Spleen (tissue), 11 donors: ENCODE data around the gene ANKRD13B. TPM values are rescaled to one million over a fixed set of nuclear protein-coding genes. Genes with fewer than 3 reads are reported as not detected.

Source experiments
- DNase-seq: peaks from one replicate; pipeline ENCODE4 v3.0.0-alpha.2; 2020
- H3K27ac ChIP-seq, 8 donors: fragments of 200-600 bp; sonication (generic) in 7 of 8; 1 replicate in 4 of 8; 2 replicates in 4 of 8; pipeline versions ENCODE4 v1.5.0 to v1.8.0; 2016 to 2021; ENCODE audit warnings: inconsistent platforms in 4 of 8, mild to moderate bottlenecking in 4 of 8, moderate library complexity in 1 of 8
- H3K27me3 ChIP-seq, 7 donors: fragments of 200-600 bp; sonication (generic) in 6 of 7; replicated peaks in 1 of 7; 1 replicate in 4 of 7; 2 replicates in 3 of 7; pipeline versions ENCODE4 v1.5.0 to v1.8.0; 2016 to 2021; ENCODE audit warnings: inconsistent platforms in 3 of 7, mild to moderate bottlenecking in 1 of 7
- H3K36me3 ChIP-seq, 6 donors: fragments of 200-600 bp; sonication (generic) in 5 of 6; 1 replicate in 4 of 6; 2 replicates in 2 of 6; pipeline versions ENCODE4 v1.5.0 to v1.8.0; 2016 to 2021; ENCODE audit warnings: inconsistent platforms in 2 of 6
- H3K4me1 ChIP-seq, 6 donors: fragments of 200-600 bp; sonication (generic) in 5 of 6; 1 replicate in 3 of 6; 2 replicates in 3 of 6; pipeline versions ENCODE4 v1.5.0 to v1.8.0; 2016 to 2021; ENCODE audit warnings: inconsistent platforms in 3 of 6
- H3K4me3 ChIP-seq, 8 donors: fragments of 200-600 bp; sonication (generic) in 7 of 8; 1 replicate in 4 of 8; 2 replicates in 4 of 8; pipeline versions ENCODE4 v1.5.0 to v1.8.0; 2016 to 2021; ENCODE audit warnings: inconsistent platforms in 4 of 8, mild to moderate bottlenecking in 4 of 8, moderate library complexity in 2 of 8
- H3K9me3 ChIP-seq, 8 donors: fragments of 200-600 bp; sonication (generic) in 7 of 8; 1 replicate in 4 of 8; 2 replicates in 4 of 8; pipeline versions ENCODE4 v1.5.0 to v1.8.0; 2016 to 2021; ENCODE audit warnings: inconsistent platforms in 4 of 8
- POLR2A ChIP-seq, 3 donors: fragments of 450-650 bp; IDR thresholded peaks; one replicate each; pipeline ENCODE4 v1.5.1; 2017; ENCODE audit warnings: antibody characterized with exemption in 3 of 3, mild to moderate bottlenecking in 1 of 3
- POLR2AphosphoS5 ChIP-seq, 3 donors: sonication (generic); formaldehyde crosslinking; IDR thresholded peaks; one replicate each; pipeline ENCODE4 v1.5.1; 2017; ENCODE audit warnings: antibody characterized with exemption in 3 of 3
- WGBS, 5 donors: extraction: QIAGEN DNeasy Blood & Tissue Kit in 3 of 5; methylation state at CpG; one replicate each; pipeline versions ENCODE4 v1.1.5 to v1.1.7; 2013 to 2018; 5-methylcytosine and 5-hydroxymethylcytosine counted together
- intact Hi-C: fragments of 100-400 bp; cut with DNase I; formaldehyde crosslinking; loops from one replicate; pipeline ENCODE4 v1.15.0; 2023; ENCODE audit warnings: low total_unique reads
- polyA plus RNA-seq, 3 donors: library from polyadenylated mRNA; stranded (reverse); fragments of 200-250 nt; gene quantifications; one replicate each; pipeline ENCODE4 v1.2.1, GENCODE V29; 2013
- total RNA-seq, 7 donors: library from RNA; depleted of rRNA in 3 of 7; stranded (reverse); fragments of >200 nt in 3 of 7; fragmentation: NEBNext Ultra II Directional in 4 of 7; extraction: Animal tissue kit (Norgen Biotek cat#: 25700) in 4 of 7; gene quantifications; one replicate each; pipeline versions ENCODE4 v1.1.0 to v1.2.1, GENCODE V29; 2016 to 2021
- TF ChIP-seq, protein P1 (sequence below), 11 experiments: fragments of 200-600 bp in 7 of 11; fragments of 450-650 bp in 4 of 11; sonication (generic) in 4 of 11; IDR thresholded peaks in 8 of 11; conservative IDR thresholded peaks in 3 of 11; 1 replicate in 7 of 11; 2 replicates in 4 of 11; pipeline versions ENCODE4 v1.4.0 to v1.8.0; 2016 to 2021; ENCODE audit warnings: antibody characterized with exemption in 11 of 11, inconsistent platforms in 4 of 11, mild to moderate bottlenecking in 1 of 11
- donor health status: healthy with polysubstance abuse.
- donor health status: DM: no; HTN: no; CAD: no; lungs with moderate emphysema.
- donor health status: DM: no; HTN: no; CAD: no.
- donor health status: Bipolar disorder and iron deficiency.
- donor health status: healthy.
- donor health status: DM: no; HTN: no; CAD: no.
- donor health status: DM: yes; HTN: yes; CAD: no.

ANKRD13B gene
- total and polyA plus RNA-seq, 10 donors = 0.85 to 5.5 (median 2.5) TPM

DNA sequence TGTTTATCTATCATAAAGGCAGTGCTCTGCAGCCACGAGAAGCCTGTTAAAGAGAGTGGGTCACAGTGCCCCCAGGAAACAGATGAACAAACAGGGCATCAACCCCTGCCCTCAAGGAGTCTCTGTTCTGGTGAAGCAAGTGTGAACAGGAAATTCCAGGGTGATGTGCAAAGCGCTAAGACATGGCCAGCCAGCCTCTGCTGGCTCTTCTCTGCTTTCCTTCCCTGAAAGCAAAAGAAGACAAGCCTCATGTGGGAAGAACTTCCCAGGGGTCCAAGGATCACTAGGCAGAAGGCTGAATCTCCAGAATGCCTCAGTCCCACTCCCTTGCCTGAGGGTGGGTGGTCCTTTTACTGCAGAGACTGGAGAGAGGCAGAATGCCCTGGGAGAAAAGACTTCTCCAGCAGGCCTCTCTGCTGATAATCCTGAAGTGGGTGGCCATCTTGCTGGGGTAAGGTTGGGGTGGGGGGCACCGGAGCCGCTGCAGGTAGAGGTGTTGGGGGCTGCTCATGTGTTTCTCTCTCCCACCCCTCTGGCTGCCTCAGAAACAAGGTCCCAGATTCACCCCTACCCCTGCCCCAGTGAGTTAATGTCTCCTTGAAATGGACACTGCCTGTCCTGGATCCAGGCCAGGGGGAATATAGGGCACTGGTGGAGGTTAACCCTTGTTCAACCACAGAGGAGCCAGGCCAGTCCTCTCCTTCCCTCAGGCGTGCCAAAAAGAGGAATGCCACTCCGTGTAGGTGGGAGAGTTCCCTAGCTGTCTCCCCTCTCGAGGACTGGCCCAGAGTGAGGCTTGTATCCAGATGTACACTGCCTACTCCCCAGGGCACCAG lies 2.4 kb downstream of the ANKRD13B start:
- peaks cover 0 to 36% (median 5%) of the 10 kb centered on the region in 7 donors for H3K27me3 ChIP-seq
- no peak for TF ChIP-seq POLR2A (IDR thresholded peaks at IDR 0.05)
- TF ChIP-seq, protein P1, sequence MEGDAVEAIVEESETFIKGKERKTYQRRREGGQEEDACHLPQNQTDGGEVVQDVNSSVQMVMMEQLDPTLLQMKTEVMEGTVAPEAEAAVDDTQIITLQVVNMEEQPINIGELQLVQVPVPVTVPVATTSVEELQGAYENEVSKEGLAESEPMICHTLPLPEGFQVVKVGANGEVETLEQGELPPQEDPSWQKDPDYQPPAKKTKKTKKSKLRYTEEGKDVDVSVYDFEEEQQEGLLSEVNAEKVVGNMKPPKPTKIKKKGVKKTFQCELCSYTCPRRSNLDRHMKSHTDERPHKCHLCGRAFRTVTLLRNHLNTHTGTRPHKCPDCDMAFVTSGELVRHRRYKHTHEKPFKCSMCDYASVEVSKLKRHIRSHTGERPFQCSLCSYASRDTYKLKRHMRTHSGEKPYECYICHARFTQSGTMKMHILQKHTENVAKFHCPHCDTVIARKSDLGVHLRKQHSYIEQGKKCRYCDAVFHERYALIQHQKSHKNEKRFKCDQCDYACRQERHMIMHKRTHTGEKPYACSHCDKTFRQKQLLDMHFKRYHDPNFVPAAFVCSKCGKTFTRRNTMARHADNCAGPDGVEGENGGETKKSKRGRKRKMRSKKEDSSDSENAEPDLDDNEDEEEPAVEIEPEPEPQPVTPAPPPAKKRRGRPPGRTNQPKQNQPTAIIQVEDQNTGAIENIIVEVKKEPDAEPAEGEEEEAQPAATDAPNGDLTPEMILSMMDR (IDR thresholded peaks at IDR 0.05 in 8 of 11, conservative IDR thresholded peaks at IDR 0.05 in 3 of 11) = no peak
- no peak for TF ChIP-seq POLR2AphosphoS5 (IDR thresholded peaks at IDR 0.05)
- WGBS, 5 donors = 82 to 94% (median 87%) methylated on average over 5 to 7 of the region's 7 CpGs
- peaks cover 29 to 43% (median 37%) of the 10 kb centered on the region in 6 donors for H3K4me1 ChIP-seq
- H3K27ac ChIP-seq = no peak overlapping the region
- H3K4me3 ChIP-seq = no peak overlapping the region
- intact Hi-C loops = no loop called here
- no peaks in the 10 kb centered on the region for H3K9me3 ChIP-seq
- no peaks in the 10 kb centered on the region for H3K36me3 ChIP-seq
- DNase-seq = no peak

DNA sequence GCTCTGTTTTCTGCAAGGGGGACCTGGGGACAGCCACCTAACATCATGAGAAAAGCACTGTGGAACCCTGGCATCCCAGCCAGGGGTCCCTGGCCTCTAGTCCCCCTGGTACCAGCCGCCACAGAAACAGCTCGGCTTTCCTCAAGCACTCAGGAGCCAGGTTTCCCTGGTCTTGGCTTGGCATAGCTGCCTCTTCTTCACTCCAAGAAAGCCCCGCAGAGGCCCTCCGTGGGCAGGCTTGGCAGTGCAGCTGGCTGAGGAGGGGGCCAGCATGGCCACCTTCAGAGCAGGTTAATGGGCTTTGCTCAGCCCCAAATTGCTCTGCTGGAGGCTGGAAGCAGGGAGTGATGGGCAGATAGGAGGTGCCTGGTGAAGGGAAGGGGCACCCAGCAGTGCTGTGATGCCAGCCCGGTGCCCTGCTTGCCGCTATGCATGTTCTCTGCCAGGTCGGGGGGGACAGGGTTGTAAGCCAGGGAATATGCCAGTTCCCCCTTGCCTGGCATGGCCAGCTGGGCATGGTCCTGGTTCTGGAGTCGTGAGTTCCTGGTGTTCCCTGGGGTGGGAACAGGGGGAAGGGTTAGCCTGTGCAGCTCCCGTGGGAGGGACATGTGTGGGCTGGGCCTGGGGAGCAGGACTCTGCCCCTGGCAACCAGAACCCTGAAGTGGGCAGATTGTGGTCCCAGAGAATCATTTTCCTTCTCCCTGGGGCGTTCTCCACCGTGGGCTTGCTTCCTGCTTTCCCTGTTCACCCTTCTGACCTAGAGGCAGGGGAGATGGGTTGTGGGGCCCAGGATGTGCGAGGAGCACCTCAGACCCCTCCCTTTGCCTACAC lies 3.2 kb downstream of the ANKRD13B start:
- no peaks in the 10 kb centered on the region for H3K9me3 ChIP-seq
- peaks cover 0 to 31% (median 5%) of the 10 kb centered on the region in 7 donors for H3K27me3 ChIP-seq
- no peak overlapping the region for H3K27ac ChIP-seq
- DNase-seq = peak; percentile 58
- peaks cover 21 to 35% (median 29%) of the 10 kb centered on the region in 6 donors for H3K4me1 ChIP-seq
- no peak overlapping the region for H3K4me3 ChIP-seq
- intact Hi-C loops = no loop called here
- TF ChIP-seq POLR2A (IDR thresholded peaks at IDR 0.05) = no peak
- no peak for TF ChIP-seq POLR2AphosphoS5 (IDR thresholded peaks at IDR 0.05)
- TF ChIP-seq, protein P1 (IDR thresholded peaks at IDR 0.05 in 8 of 11, conservative IDR thresholded peaks at IDR 0.05 in 3 of 11) = no peak
- WGBS, 5 donors = 86 to 89% (median 88%) methylated on average over 9 to 12 of the region's 12 CpGs
- H3K36me3 ChIP-seq = no peaks in the 10 kb centered on the region

DNA sequence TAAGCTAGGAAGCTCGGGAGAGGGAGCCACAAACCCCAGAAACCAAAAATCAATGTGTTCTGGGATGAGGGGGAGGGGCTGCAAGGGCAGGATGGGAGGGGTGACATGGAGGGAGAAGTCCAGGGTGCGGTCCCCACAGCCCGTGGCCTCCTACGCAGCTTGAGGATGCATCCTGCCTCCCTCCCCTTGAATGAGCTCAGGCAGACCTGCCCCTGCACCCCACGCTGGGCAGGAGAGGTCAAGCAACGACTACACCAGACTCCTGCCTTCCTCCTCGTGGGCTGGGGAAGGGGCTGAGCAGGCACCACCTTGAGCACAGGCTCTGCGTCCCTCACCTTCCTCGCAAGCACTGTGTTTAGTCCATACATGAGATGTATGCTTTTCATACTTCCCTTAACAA lies 3.9 kb downstream of the ANKRD13B start:
- Histone ChIP-seq H3K27ac (no peak overlapping the region), H3K27me3 (peaks cover 0 to 24% (median 5%) of the 10 kb centered on the region in 7 donors), H3K9me3 (no peaks in the 10 kb centered on the region), H3K4me1 (peaks cover 14 to 28% (median 23%) of the 10 kb centered on the region in 6 donors), H3K36me3 (no peaks in the 10 kb centered on the region), H3K4me3 (no peak overlapping the region)
- intact Hi-C loops = no loop called here
- 64 to 84% (median 81%) methylated on average over 5 to 9 of the region's 9 CpGs for WGBS, 5 donors
- peak; percentile 33 for DNase-seq
- TF ChIP-seq POLR2AphosphoS5 (IDR thresholded peaks at IDR 0.05) = no peak
- TF ChIP-seq, protein P1 (IDR thresholded peaks at IDR 0.05 in 8 of 11, conservative IDR thresholded peaks at IDR 0.05 in 3 of 11) = no peak
- TF ChIP-seq POLR2A (IDR thresholded peaks at IDR 0.05) = no peak
